Midbrain (tissue), 1 donor: ENCODE results near the gene MEP1A.
A peak's percentile ranks its signal among the peaks of the same experiment; 100 is the strongest.
"Not testable (repeated sequence)": the region's sequence is repeated elsewhere in the genome, so short reads cannot be mapped to it uniquely, and the experiment has no call there.

Experiments
- DNase-seq: peaks from one replicate; lab custom pipeline; 2025; lab: John Stamatoyannopoulos, UW

MEP1A gene

GRCh38 chr6:46834991-46835390 lies 41.8 kb downstream of the MEP1A start:
- DNase-seq, result not testable (repeated sequence)

GRCh38 chr6:46838033-46838432 lies 44.8 kb downstream of the MEP1A start:
- DNase-seq, result no peak

- DNase-seq, result not testable (repeated sequence)
These were observed 49.2 kb downstream of the MEP1A start for GRCh38 chr6:46842252-46842846.

- no peak for DNase-seq
These were observed 51.9 kb downstream of the MEP1A start for GRCh38 chr6:46845126-46845525.

- peak; percentile 82 for DNase-seq
These were observed 55.6 kb downstream of the MEP1A start for GRCh38 chr6:46848684-46849360.

- no peak for DNase-seq
These were observed 56.1 kb downstream of the MEP1A start for GRCh38 chr6:46849361-46849690.

GRCh38 chr6:46850792-46851191 lies 57.6 kb downstream of the MEP1A start:
- no peak for DNase-seq

GRCh38 chr6:46851576-46851975 lies 58.4 kb downstream of the MEP1A start:
- not testable (repeated sequence) for DNase-seq

- peak; percentile 15 for DNase-seq
These were observed 62.8 kb downstream of the MEP1A start for GRCh38 chr6:46855966-46856365.

GRCh38 chr6:46862381-46862780 lies 69.2 kb downstream of the MEP1A start:
- no peak for DNase-seq

- no peak for DNase-seq
These were observed 70.6 kb downstream of the MEP1A start for GRCh38 chr6:46863791-46864190.

- DNase-seq, result no peak
These were observed 72.0 kb downstream of the MEP1A start for GRCh38 chr6:46865221-46865620.

- DNase-seq, result no peak
These were observed 74.2 kb downstream of the MEP1A start for GRCh38 chr6:46867411-46867810.

GRCh38 chr6:46876126-46876525 lies 82.9 kb downstream of the MEP1A start:
- no peak for DNase-seq

- DNase-seq, result no peak
These were observed 85.8 kb downstream of the MEP1A start for GRCh38 chr6:46879003-46879402.

GRCh38 chr6:46882645-46883044 lies 89.5 kb downstream of the MEP1A start:
- no peak for DNase-seq

- no peak for DNase-seq
These were observed 94.8 kb downstream of the MEP1A start for GRCh38 chr6:46888031-46888430.

- DNase-seq, result no peak
These were observed 95.4 kb downstream of the MEP1A start for GRCh38 chr6:46888578-46888977.
